KOPT-K1 (cell line): Measurements from ENCODE around the gene CFAP70.

Experiments
- H3K27ac ChIP-seq: fragments of 200-600 bp; sonication (generic); 2 replicates; pipeline ENCODE4 v1.5.1; 2016; ENCODE audit warnings: antibody characterized with exemption, mild to moderate bottlenecking, low read depth, low read length; ENCODE audit not compliant: poor library complexity, severe bottlenecking
- H3K36me3 ChIP-seq: fragments of 200-600 bp; sonication (generic); 2 replicates; pipeline ENCODE4 v1.5.1; 2017; ENCODE audit warnings: antibody characterized with exemption, mild to moderate bottlenecking, low read length, moderate library complexity; ENCODE audit not compliant: insufficient read depth
- H3K9me3 ChIP-seq: fragments of 200-600 bp; sonication (generic); 2 replicates; pipeline ENCODE4 v1.5.1; 2017; ENCODE audit warnings: antibody characterized with exemption, low read length, mild to moderate bottlenecking; ENCODE audit not compliant: insufficient read depth, poor library complexity, severe bottlenecking

CFAP70 gene

GRCh38 chr10:73228247-73228646, 130.4 kb downstream of the CFAP70 start:
- Histone ChIP-seq H3K9me3 (no peaks in the 10 kb centered on the region), H3K27ac (no peak overlapping the region), H3K36me3 (peaks cover 45% of the 10 kb centered on the region)

GRCh38 chr10:73226663-73227062, 132.0 kb downstream of the CFAP70 start:
- Histone ChIP-seq H3K36me3 (peaks cover 29% of the 10 kb centered on the region), H3K27ac (no peak overlapping the region), H3K9me3 (no peaks in the 10 kb centered on the region)

- Histone ChIP-seq H3K9me3 (no peaks in the 10 kb centered on the region), H3K36me3 (peaks cover 18% of the 10 kb centered on the region), H3K27ac (no peak overlapping the region)
Observed at GRCh38 chr10:73225518-73225917, 133.1 kb downstream of the CFAP70 start.

- Histone ChIP-seq H3K9me3 (no peaks in the 10 kb centered on the region), H3K36me3 (peaks cover 16% of the 10 kb centered on the region)
Observed at GRCh38 chr10:73220989-73221388, 137.7 kb downstream of the CFAP70 start.

GRCh38 chr10:73219384-73219783, 139.3 kb downstream of the CFAP70 start:
- no peaks in the 10 kb centered on the region for H3K9me3 ChIP-seq
- H3K36me3 ChIP-seq, result peaks cover 16% of the 10 kb centered on the region
- no peak overlapping the region for H3K27ac ChIP-seq

More at GRCh38 chr10:73220989-73221388, 137.7 kb downstream of the CFAP70 start:
- no peak overlapping the region for H3K27ac ChIP-seq

GRCh38 chr10:73218431-73219191, 140.1 kb downstream of the CFAP70 start:
- Histone ChIP-seq H3K9me3 (no peaks in the 10 kb centered on the region), H3K27ac (no peak overlapping the region), H3K36me3 (peaks cover 16% of the 10 kb centered on the region)

GRCh38 chr10:73217628-73218027, 141.0 kb downstream of the CFAP70 start:
- no peaks in the 10 kb centered on the region for H3K9me3 ChIP-seq
- H3K36me3 ChIP-seq, result peaks cover 16% of the 10 kb centered on the region
- H3K27ac ChIP-seq, result no peak overlapping the region

GRCh38 chr10:73215749-73216148, 142.9 kb downstream of the CFAP70 start:
- Histone ChIP-seq H3K36me3 (peaks cover 19% of the 10 kb centered on the region; the same call in 1 of the 2 replicates), H3K9me3 (no peaks in the 10 kb centered on the region), H3K27ac (no peak overlapping the region)

- Histone ChIP-seq H3K36me3 (peaks cover 6% of the 10 kb centered on the region; the same call in 1 of the 2 replicates), H3K9me3 (peaks cover 8% of the 10 kb centered on the region), H3K27ac (no peak overlapping the region)
Observed at GRCh38 chr10:73211106-73211811, 147.4 kb downstream of the CFAP70 start.

- Histone ChIP-seq H3K27ac (no peak overlapping the region), H3K9me3 (peaks cover 12% of the 10 kb centered on the region), H3K36me3 (peaks cover 6% of the 10 kb centered on the region; the same call in 1 of the 2 replicates)
Observed at GRCh38 chr10:73210395-73211105, 148.1 kb downstream of the CFAP70 start.

- Histone ChIP-seq H3K36me3 (peaks cover 6% of the 10 kb centered on the region; the same call in 1 of the 2 replicates), H3K9me3 (peaks cover 12% of the 10 kb centered on the region), H3K27ac (no peak overlapping the region)
Observed at GRCh38 chr10:73209705-73210104, 149.0 kb downstream of the CFAP70 start.

- H3K36me3 ChIP-seq, result peaks cover 6% of the 10 kb centered on the region; the same call in 1 of the 2 replicates
- peaks cover 12% of the 10 kb centered on the region for H3K9me3 ChIP-seq
- H3K27ac ChIP-seq, result no peak overlapping the region
Observed at GRCh38 chr10:73207883-73208282, 150.8 kb downstream of the CFAP70 start.

- peaks cover 6% of the 10 kb centered on the region; the same call in 1 of the 2 replicates for H3K36me3 ChIP-seq
- peaks cover 12% of the 10 kb centered on the region for H3K9me3 ChIP-seq
- H3K27ac ChIP-seq, result no peak overlapping the region
Observed at GRCh38 chr10:73206385-73206784, 152.3 kb downstream of the CFAP70 start.

- Histone ChIP-seq H3K27ac (no peak overlapping the region), H3K9me3 (peaks cover 12% of the 10 kb centered on the region), H3K36me3 (peaks cover 5% of the 10 kb centered on the region; the same call in 1 of the 2 replicates)
Observed at GRCh38 chr10:73205890-73206289, 152.8 kb downstream of the CFAP70 start.

GRCh38 chr10:73205081-73205480, 153.6 kb downstream of the CFAP70 start:
- Histone ChIP-seq H3K9me3 (peaks cover 12% of the 10 kb centered on the region), H3K36me3 (no peaks in the 10 kb centered on the region; the same call in 1 of the 2 replicates), H3K27ac (no peak overlapping the region)
